ENCODE results near the gene TMEM263. TPM values are rescaled to one million over a fixed set of nuclear protein-coding genes. Genes with fewer than 3 reads are reported as not detected.

TMEM263 gene
- total RNA-seq, 6 experiments from 2014 or later = 23.9 to 40.9 (median 38.1) TPM

DNA sequence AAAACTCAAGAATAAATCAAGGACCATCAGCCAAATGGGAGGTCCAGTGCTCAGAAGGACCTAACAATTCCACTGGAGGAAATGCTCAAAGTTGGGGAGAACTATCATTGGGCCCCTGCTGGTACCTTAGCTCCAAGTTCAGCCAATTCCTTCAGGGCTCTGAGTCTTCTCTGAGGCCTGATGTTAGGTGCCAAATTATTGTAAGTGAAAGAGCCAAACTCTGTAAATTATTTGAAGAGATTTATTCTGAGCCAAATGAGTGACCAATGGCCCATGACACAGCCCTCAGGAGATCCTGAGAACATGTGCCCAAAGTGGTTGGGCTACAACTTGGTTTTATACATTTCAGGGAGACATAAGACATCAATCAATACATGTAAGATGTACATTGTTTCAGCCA, 8.2 kb upstream of the TMEM263 start:
- H3K9me3 ChIP-seq = peaks cover 0 to 4% (median 0%) of the 10 kb centered on the region in 4 donors
- no peaks in the 10 kb centered on the region for H3K4me1 ChIP-seq
- intact Hi-C loops (cut with DNase I) = no loop called here
- TF ChIP-seq, protein P1, sequence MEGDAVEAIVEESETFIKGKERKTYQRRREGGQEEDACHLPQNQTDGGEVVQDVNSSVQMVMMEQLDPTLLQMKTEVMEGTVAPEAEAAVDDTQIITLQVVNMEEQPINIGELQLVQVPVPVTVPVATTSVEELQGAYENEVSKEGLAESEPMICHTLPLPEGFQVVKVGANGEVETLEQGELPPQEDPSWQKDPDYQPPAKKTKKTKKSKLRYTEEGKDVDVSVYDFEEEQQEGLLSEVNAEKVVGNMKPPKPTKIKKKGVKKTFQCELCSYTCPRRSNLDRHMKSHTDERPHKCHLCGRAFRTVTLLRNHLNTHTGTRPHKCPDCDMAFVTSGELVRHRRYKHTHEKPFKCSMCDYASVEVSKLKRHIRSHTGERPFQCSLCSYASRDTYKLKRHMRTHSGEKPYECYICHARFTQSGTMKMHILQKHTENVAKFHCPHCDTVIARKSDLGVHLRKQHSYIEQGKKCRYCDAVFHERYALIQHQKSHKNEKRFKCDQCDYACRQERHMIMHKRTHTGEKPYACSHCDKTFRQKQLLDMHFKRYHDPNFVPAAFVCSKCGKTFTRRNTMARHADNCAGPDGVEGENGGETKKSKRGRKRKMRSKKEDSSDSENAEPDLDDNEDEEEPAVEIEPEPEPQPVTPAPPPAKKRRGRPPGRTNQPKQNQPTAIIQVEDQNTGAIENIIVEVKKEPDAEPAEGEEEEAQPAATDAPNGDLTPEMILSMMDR (IDR thresholded peaks at IDR 0.05) = no peak
- no peak for TF ChIP-seq POLR2A (IDR thresholded peaks at IDR 0.05)
- no peaks in the 10 kb centered on the region for H3K27me3 ChIP-seq
- no peaks in the 10 kb centered on the region for H3K36me3 ChIP-seq
- H3K27ac ChIP-seq = no peak overlapping the region
- ATAC-seq = no peak
- no peak for DNase-seq
- H3K4me3 ChIP-seq = no peak overlapping the region

DNA sequence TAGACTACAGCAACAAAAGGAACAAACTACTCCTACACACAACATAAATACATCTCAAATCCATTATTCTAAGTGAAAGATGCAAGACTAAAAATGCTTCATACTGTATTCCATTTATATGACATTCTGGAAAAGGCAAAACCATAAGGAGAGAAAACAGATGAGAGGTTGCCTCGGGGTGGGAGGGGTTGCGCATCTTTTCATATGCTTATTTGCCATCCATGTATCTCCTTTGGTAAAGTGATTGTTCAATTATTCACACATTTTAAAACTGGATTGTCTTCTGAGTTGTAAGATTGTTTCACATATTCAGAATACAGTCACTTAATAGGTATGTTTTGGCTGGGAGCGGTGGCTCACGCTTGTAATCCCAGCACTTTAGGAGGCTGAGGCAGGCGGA, 5.1 kb upstream of the TMEM263 start:
- Histone ChIP-seq H3K4me1 (no peaks in the 10 kb centered on the region), H3K27ac (no peak overlapping the region), H3K36me3 (no peaks in the 10 kb centered on the region), H3K27me3 (no peaks in the 10 kb centered on the region), H3K9me3 (no peaks in the 10 kb centered on the region), H3K4me3 (no peak overlapping the region)
- TF ChIP-seq POLR2A (IDR thresholded peaks at IDR 0.05) = no peak
- TF ChIP-seq, protein P1 (IDR thresholded peaks at IDR 0.05) = no peak
- intact Hi-C loops (cut with DNase I) = no loop called here
- ATAC-seq (no peak), DNase-seq (no peak)
- WGBS (ENCODE audit: insufficient coverage, low coverage, low lambda C conversion rate, missing lambda C conversion rate) = 95% methylated on average over 5 of the region's 5 CpGs

DNA sequence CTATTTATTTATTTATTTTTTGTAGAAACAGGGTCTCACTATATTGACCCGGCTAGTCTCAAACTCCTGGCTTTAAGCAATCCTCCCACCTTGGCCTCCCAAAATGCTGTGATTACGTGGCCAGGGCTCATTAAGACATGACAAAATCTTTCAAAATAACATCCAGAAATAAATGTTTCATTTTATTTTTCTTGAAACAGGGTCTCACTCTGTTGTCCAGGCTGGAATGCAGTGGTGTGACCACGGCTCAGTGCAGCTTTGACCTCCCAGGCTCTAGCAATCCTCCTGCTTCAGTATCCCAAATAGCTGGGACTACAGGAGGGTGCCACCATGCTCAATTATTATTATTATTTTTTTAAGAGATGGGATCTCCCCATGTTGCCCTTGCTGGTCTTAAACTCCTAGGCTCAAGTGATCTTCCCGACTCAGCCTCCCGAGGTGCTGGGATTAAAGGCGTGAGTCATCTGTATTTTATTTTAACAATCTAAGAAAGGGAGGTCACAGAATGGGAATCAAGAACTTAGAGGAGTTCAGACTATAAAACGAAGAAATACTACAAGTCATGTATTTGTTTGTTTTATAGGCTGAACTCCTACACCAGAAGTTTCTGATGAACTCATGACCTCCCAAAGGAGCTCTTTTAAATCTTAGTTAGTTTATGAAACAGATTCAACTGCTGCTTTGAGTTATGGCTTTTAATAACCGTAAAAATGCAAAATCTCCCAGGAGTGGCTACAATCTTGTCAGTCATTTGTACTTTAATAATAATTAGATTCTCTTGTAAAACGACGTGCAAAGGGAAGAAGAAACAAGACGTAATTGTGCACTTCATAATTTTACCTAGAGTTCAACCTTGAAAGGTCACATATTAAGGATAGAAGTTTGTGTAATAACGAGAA, 2.1 kb upstream of the TMEM263 start:
- H3K4me1 ChIP-seq = peaks cover 0 to 13% (median 0%) of the 10 kb centered on the region in 4 donors
- intact Hi-C loops (cut with DNase I) = no loop called here
- H3K36me3 ChIP-seq = no peaks in the 10 kb centered on the region
- H3K4me3 ChIP-seq = no peak overlapping the region
- no peak for DNase-seq
- no peaks in the 10 kb centered on the region for H3K27me3 ChIP-seq
- no peaks in the 10 kb centered on the region for H3K9me3 ChIP-seq
- ATAC-seq = no peak
- 87% methylated on average over 12 of the region's 12 CpGs for WGBS (ENCODE audit: insufficient coverage, low coverage, low lambda C conversion rate, missing lambda C conversion rate)
- no peak overlapping the region for H3K27ac ChIP-seq
- TF ChIP-seq, protein P1 (IDR thresholded peaks at IDR 0.05) = no peak
- no peak for TF ChIP-seq POLR2A (IDR thresholded peaks at IDR 0.05)

DNA sequence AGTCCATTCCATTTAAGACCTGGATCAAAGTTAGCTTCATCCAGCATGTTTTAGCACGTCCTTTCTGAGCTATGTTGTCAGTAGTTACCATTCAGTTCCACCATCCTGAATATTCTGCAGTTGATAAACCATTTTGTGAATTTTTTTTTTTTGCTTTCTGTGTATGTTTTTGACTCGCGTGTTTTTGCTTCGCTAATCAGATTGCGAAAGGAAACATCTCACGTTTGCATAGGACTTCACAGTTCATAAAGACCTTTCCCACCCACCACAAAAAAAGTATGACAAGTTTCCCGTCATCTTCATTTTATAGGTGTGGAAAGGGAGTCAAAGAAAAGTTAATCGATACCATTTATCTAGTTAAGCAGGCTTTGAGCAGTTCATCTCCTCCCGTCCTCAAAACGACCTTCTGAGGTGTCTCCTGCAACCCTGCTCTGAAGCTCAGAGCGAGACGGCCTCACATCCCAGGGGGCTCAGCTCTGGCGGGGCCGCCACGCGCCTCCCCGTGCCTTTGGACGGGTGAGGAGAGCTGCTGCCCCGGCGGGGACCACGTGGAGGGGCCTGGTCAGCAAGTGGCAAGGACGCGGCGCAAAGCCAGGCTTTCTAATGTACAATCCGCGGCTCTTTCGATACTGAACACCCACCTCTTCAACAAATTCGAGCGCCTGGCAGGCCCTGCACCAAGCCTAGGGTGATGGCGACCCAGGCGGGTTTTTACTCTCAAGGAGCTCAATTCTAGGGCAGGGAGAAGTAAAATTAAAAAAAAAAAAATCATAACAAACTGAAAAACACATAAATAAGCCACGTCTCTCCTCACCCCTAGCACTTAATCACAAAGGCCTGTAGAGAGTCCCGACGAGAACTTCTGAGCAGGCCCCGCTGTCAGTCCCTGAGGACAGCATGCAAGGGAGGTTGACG, 988 bp upstream of the TMEM263 start:
- H3K27ac ChIP-seq = peak overlapping the region; percentile 68 to 92 (median 92)
- intact Hi-C loops (cut with DNase I) = no loop called here
- peak overlapping the region; percentile 68 to 92 (median 86) for H3K4me3 ChIP-seq
- DNase-seq (peak; percentile 42 to 64 (median 57)), ATAC-seq (peak in 2 of 4 donors; percentile 0 to 1)
- H3K4me1 ChIP-seq = peaks cover 0 to 19% (median 0%) of the 10 kb centered on the region in 4 donors
- H3K36me3 ChIP-seq = no peaks in the 10 kb centered on the region
- no peaks in the 10 kb centered on the region for H3K9me3 ChIP-seq
- TF ChIP-seq, protein P1 (IDR thresholded peaks at IDR 0.05) = no peak
- no peak for TF ChIP-seq POLR2A (IDR thresholded peaks at IDR 0.05)
- 38% methylated on average over 23 of the region's 36 CpGs for WGBS (ENCODE audit: insufficient coverage, low coverage, low lambda C conversion rate, missing lambda C conversion rate)
- no peaks in the 10 kb centered on the region for H3K27me3 ChIP-seq

Measured in right lobe of liver (tissue), 6 donors.